Gastroesophageal sphincter (tissue), 3 donors: ENCODE results near the gene GREM1.

Experiments used
- EP300 ChIP-seq: sonication (generic); formaldehyde crosslinking; IDR thresholded peaks from one replicate; pipeline ENCODE4 v1.6.1; 2017; ENCODE audit warnings: antibody characterized with exemption, mild to moderate bottlenecking
- POLR2A ChIP-seq, 2 donors: fragments of 450-650 bp; IDR thresholded peaks; one replicate each; pipeline ENCODE4 v1.6.1; 2017; ENCODE audit warnings: antibody characterized with exemption in 2 of 2, mild to moderate bottlenecking in 2 of 2, moderate library complexity in 1 of 2
- POLR2AphosphoS5 ChIP-seq: sonication (generic); formaldehyde crosslinking; IDR thresholded peaks from one replicate; pipeline ENCODE4 v1.6.1; 2017; ENCODE audit warnings: antibody characterized with exemption
- TF ChIP-seq, protein P1 (sequence below), 4 experiments: fragments of 200-600 bp in 2 of 4; fragments of 450-650 bp in 2 of 4; sonication (generic) in 1 of 4; IDR thresholded peaks; one replicate each; pipeline ENCODE4 v1.5.1; 2017 to 2019; ENCODE audit warnings: antibody characterized with exemption in 4 of 4, mild to moderate bottlenecking in 2 of 4, moderate library complexity in 2 of 4

DNA sequence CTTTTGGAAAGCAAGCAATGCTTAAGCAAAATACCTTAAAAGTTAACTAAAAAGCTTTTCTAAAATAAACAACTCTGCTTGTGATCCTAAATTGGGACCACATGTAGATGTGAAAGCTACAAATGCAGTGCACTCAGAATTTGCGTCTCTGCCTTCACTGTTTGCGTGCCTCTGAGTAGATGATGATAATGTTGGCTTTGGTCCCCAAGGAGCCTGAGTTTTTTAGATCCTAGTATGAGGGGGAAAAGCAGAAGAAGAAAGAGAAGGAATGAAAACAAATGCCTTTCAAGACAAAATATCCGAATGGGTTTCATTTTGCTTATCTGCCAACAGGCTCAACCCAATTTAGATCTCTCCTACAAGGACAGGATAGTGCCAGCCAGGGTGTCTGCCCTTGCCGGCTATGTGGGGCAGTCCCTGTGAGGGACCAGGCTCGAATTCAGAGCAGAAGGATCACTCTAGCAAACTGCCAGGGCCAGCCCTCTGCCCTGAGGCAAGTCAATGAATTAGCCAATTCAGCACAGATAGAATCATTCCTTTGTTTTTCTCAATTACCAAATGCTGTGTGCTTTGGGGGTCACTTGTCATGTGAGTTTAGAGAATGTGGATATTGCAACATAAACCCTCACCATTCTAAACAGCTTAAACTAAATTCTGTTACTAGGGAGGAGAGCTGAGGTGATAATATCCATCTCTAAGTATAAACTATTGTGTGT, 47.8 kb upstream of the GREM1 start:
- TF ChIP-seq, protein P1, sequence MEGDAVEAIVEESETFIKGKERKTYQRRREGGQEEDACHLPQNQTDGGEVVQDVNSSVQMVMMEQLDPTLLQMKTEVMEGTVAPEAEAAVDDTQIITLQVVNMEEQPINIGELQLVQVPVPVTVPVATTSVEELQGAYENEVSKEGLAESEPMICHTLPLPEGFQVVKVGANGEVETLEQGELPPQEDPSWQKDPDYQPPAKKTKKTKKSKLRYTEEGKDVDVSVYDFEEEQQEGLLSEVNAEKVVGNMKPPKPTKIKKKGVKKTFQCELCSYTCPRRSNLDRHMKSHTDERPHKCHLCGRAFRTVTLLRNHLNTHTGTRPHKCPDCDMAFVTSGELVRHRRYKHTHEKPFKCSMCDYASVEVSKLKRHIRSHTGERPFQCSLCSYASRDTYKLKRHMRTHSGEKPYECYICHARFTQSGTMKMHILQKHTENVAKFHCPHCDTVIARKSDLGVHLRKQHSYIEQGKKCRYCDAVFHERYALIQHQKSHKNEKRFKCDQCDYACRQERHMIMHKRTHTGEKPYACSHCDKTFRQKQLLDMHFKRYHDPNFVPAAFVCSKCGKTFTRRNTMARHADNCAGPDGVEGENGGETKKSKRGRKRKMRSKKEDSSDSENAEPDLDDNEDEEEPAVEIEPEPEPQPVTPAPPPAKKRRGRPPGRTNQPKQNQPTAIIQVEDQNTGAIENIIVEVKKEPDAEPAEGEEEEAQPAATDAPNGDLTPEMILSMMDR (IDR thresholded peaks at IDR 0.05): no peak
- TF ChIP-seq POLR2AphosphoS5 (no peak), EP300 (no peak), POLR2A (IDR thresholded peaks at IDR 0.05) (no peak)
